Stimulated activated CD8-positive, alpha-beta memory T cell treated with anti-CD3 and anti-CD28 coated beads, Interleukin-2, amount 100 ng/mL, for 1 hour (primary cell): ENCODE data around the gene ORM2.

Experiments used
- DNase-seq, 2 donors: peaks; one replicate each; pipeline ENCODE4 v3.0.0-alpha.2; 2020; ENCODE audit warnings: low read depth in 2 of 2

ORM2 gene

GRCh38 chr9:114348906-114349482 is 19.3 kb downstream of the ORM2 start:
- DNase-seq, result peak in 1 of 2 donors; percentile 43

GRCh38 chr9:114349713-114350480 is 20.2 kb downstream of the ORM2 start:
- DNase-seq, result no peak

GRCh38 chr9:114350636-114351401 is 21.1 kb downstream of the ORM2 start:
- no peak for DNase-seq

- no peak for DNase-seq
Measured at GRCh38 chr9:114351932-114352331, 22.3 kb downstream of the ORM2 start.

- DNase-seq, result no peak
Measured at GRCh38 chr9:114355821-114356220, 26.2 kb downstream of the ORM2 start.

- DNase-seq, result no peak
Measured at GRCh38 chr9:114356792-114357191, 27.1 kb downstream of the ORM2 start.

GRCh38 chr9:114357360-114357759 is 27.7 kb downstream of the ORM2 start:
- no peak for DNase-seq

GRCh38 chr9:114357911-114358328 is 28.3 kb downstream of the ORM2 start:
- no peak for DNase-seq

GRCh38 chr9:114359801-114360200 is 30.1 kb downstream of the ORM2 start:
- no peak for DNase-seq

GRCh38 chr9:114361542-114361941 is 31.9 kb downstream of the ORM2 start:
- no peak for DNase-seq

GRCh38 chr9:114362394-114362793 is 32.7 kb downstream of the ORM2 start:
- DNase-seq, result no peak

- no peak for DNase-seq
Measured at GRCh38 chr9:114363424-114363823, 33.8 kb downstream of the ORM2 start.

GRCh38 chr9:114364134-114365041 is 34.7 kb downstream of the ORM2 start:
- DNase-seq, result no peak

GRCh38 chr9:114365194-114365593 is 35.5 kb downstream of the ORM2 start:
- no peak for DNase-seq

- DNase-seq, result no peak
Measured at GRCh38 chr9:114366334-114367128, 36.9 kb downstream of the ORM2 start.

- no peak for DNase-seq
Measured at GRCh38 chr9:114367366-114367765, 37.7 kb downstream of the ORM2 start.

GRCh38 chr9:114367772-114368569 is 38.3 kb downstream of the ORM2 start:
- no peak for DNase-seq

GRCh38 chr9:114369216-114370130 is 39.8 kb downstream of the ORM2 start:
- DNase-seq, result no peak
